BLaER1 (cell line): ENCODE results near the gene KCNN1.

Source experiments
- H3K27ac ChIP-seq: shearing (Covaris generic); formaldehyde crosslinking; 2 replicates; pipeline ENCODE4 v1.8.1; 2022
- H3K27me3 ChIP-seq: shearing (Covaris generic); formaldehyde crosslinking; 2 replicates; pipeline ENCODE4 v1.8.1; 2022
- H3K36me3 ChIP-seq: shearing (Covaris generic); formaldehyde crosslinking; 2 replicates; pipeline ENCODE4 v1.8.1; 2022
- H3K4me1 ChIP-seq: shearing (Covaris generic); formaldehyde crosslinking; 2 replicates; pipeline ENCODE4 v1.8.1; 2022
- H3K4me2 ChIP-seq: shearing (Covaris generic); formaldehyde crosslinking; 2 replicates; pipeline ENCODE4 v1.8.1; 2022
- H3K4me3 ChIP-seq: shearing (Covaris generic); formaldehyde crosslinking; 2 replicates; pipeline ENCODE4 v1.8.1; 2022
- H3K9ac ChIP-seq: shearing (Covaris generic); formaldehyde crosslinking; 2 replicates; pipeline ENCODE4 v1.8.1; 2022
- H3K9me3 ChIP-seq: shearing (Covaris generic); formaldehyde crosslinking; 2 replicates; pipeline ENCODE4 v1.8.1; 2022
- H4K20me1 ChIP-seq: shearing (Covaris generic); formaldehyde crosslinking; 2 replicates; pipeline ENCODE4 v1.8.1; 2022
- Cebpa-rat ChIP-seq: shearing (Covaris generic); IDR thresholded peaks from 2 replicates; pipeline ENCODE4 v1.8.1; 2022

KCNN1 gene

DNA sequence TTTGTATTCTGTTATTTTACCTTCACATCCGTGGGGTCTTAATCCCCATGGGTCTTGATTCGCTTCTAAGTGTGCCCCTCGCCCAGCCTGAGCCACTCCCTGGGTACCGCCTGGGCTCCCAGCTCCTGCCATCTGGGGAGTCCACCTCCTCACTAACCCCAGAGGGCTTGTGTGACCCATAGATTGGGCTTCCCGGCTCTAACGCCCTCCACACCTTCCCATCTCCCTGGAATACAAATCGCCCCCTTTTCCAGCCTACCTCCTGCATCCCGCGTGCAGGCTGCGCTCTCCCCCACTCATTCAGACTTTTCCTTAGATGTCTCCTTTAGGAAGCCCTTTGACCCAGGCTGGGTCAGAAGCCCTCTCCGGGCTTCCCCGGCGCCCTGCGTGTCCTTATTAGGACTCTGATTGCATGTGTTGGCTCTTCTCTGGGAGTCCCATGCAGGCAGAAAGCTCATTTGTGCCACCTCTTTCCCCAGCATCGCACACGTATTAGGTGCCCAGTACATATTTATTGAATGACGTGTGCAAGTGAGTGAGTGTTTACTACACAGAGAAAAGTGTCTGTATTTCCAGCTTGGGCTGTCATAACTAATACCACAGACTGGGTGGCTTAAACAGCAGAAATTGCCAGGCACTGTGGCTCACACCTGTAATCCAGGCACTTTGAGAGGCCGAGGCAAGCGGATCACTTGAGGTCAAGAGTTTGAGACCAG lies 33.3 kb upstream of the KCNN1 start:
- H3K27ac ChIP-seq: peak overlapping the region; percentile 98
- H3K36me3 ChIP-seq: peaks cover 29% of the 10 kb centered on the region
- no peaks in the 10 kb centered on the region for H3K27me3 ChIP-seq
- no peak for TF ChIP-seq Cebpa-rat
- peak overlapping the region; percentile 96 for H3K4me2 ChIP-seq
- H4K20me1 ChIP-seq: peaks cover 6% of the 10 kb centered on the region; the same call in 1 of the 2 replicates
- peak overlapping the region; percentile 85 for H3K4me3 ChIP-seq
- H3K9ac ChIP-seq: peak overlapping the region; percentile 91
- H3K4me1 ChIP-seq: peaks cover 22% of the 10 kb centered on the region
- no peaks in the 10 kb centered on the region for H3K9me3 ChIP-seq

DNA sequence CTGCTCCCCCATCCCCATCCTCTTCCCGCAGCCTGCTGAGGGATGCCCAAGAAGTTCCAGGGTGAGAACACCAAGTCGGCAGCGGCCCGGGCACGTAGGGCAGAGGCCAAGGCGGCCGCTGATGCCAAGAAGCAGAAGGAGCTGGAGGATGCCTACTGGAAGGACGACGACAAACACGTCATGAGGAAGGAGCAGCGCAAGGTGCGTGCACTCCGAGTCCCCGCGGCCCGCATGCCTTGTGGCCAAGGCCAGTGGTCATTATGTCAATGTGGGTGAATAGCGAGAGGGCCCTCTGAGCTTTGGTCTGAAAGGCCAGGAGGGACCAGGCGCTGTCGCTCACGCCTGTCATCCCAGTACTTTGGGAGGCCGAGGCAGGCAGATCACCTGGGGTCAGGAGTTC lies 30.5 kb upstream of the KCNN1 start:
- Histone ChIP-seq H4K20me1 (peaks cover 6% of the 10 kb centered on the region; the same call in 1 of the 2 replicates), H3K36me3 (peaks cover 54% of the 10 kb centered on the region)
- TF ChIP-seq Cebpa-rat: no peak

DNA sequence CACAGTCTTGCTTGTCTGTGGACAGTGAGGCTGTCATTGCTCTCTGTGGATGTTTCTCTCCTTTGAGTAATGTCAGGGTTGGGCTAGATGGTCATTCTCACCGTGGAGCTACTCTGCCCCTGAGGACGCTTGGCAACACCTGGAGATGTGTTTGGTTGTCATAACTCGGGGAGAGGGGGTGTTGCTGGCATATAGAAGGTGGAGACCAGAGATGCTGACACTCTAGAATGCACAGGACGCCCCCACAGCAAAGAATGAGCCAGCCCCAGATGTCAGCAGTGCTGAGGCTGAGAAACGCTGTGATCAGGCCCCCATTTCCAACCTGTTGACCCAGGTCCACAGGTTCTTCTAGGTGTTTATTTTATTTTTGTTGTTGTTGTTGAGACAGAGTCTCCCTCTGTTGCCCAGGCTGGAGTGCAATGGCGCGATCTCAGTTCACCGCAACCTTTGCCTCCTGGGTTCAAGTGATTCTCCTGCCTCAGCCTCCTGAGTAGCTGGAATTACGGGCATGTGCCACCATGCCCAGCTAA lies 29.5 kb upstream of the KCNN1 start:
- H3K9ac ChIP-seq: peak overlapping the region; percentile 19; the same call in 1 of the 2 replicates
- H3K27me3 ChIP-seq: no peaks in the 10 kb centered on the region
- no peak for TF ChIP-seq Cebpa-rat
- peaks cover 65% of the 10 kb centered on the region for H3K36me3 ChIP-seq
- peaks cover 6% of the 10 kb centered on the region; the same call in 1 of the 2 replicates for H4K20me1 ChIP-seq
- H3K27ac ChIP-seq: no peak overlapping the region
- no peak overlapping the region for H3K4me2 ChIP-seq
- H3K9me3 ChIP-seq: no peaks in the 10 kb centered on the region
- peaks cover 14% of the 10 kb centered on the region for H3K4me1 ChIP-seq
- no peak overlapping the region for H3K4me3 ChIP-seq

More for the DNA sequence above, 30.5 kb upstream of the KCNN1 start:
- H3K9me3 ChIP-seq: no peaks in the 10 kb centered on the region
- H3K9ac ChIP-seq: no peak overlapping the region
- peaks cover 22% of the 10 kb centered on the region for H3K4me1 ChIP-seq
- no peak overlapping the region for H3K4me2 ChIP-seq
- H3K27me3 ChIP-seq: no peaks in the 10 kb centered on the region
- no peak overlapping the region for H3K27ac ChIP-seq
- no peak overlapping the region for H3K4me3 ChIP-seq

DNA sequence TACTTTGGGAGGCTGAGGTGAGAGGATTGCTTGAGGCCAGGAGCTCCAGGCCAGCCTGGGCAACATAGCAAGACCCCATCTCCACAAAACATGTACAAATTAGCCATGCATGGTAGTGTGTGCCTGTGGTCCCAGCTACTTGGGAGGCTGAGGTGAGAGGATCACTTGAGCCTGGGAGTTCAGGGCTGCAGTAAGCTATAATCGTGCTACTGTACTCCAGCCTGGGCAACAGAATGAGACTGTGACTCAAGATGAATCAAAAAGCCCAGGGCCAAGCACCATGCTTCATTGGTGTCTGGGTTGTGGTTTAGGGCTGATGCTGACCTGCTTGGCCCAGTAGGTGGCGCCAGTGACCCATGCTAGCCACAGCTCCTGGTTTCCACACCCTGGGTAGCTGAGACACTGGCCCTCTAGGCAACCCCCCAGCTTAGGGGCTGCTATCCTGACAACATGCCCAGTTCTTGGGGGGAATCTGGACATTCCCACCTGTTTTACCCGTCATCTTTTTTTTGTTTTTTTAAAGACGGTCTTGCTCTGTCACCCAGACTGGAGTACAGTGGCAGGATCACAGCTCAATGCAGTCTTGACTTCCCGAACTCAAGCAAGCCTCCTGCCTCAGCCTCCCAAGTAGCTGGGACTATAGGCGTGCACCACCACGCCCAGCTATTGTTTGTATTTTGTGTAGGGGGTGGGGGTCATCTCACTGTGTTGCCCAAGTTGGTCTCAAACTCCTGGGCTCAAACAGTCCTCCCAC lies 28.6 kb upstream of the KCNN1 start:
- Histone ChIP-seq H3K36me3 (peaks cover 69% of the 10 kb centered on the region), H3K27ac (no peak overlapping the region), H3K4me1 (peaks cover 13% of the 10 kb centered on the region), H3K9ac (no peak overlapping the region), H3K4me2 (no peak overlapping the region), H3K27me3 (no peaks in the 10 kb centered on the region), H3K4me3 (no peak overlapping the region), H3K9me3 (no peaks in the 10 kb centered on the region), H4K20me1 (peaks cover 6% of the 10 kb centered on the region; the same call in 1 of the 2 replicates)
- TF ChIP-seq Cebpa-rat: no peak

DNA sequence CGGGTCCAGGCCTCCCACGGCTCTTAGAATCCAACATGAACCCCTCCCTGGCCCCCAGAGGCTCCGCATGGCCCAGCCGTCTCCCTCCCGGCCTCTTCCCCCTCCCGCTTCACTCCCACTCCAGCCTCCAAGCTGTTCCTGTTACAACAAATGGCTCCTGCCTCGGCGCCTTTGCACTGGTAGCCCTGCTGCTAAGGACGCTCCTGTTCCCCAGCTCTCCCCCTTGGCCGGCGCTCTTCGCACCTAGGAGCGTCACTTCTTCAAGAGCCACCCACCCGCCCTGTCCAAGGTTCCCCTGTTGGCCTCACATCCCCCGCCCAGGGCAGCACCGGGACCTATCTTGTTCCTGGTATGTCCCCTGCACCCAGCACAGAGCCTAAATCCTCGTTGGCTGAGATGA lies 24.7 kb upstream of the KCNN1 start:
- Histone ChIP-seq H3K27ac (no peak overlapping the region), H3K4me3 (no peak overlapping the region), H3K9ac (no peak overlapping the region), H3K9me3 (no peaks in the 10 kb centered on the region), H3K27me3 (no peaks in the 10 kb centered on the region), H3K4me1 (peaks cover 21% of the 10 kb centered on the region), H3K4me2 (no peak overlapping the region), H4K20me1 (peaks cover 6% of the 10 kb centered on the region; the same call in 1 of the 2 replicates), H3K36me3 (peaks cover 70% of the 10 kb centered on the region)
- no peak for TF ChIP-seq Cebpa-rat

DNA sequence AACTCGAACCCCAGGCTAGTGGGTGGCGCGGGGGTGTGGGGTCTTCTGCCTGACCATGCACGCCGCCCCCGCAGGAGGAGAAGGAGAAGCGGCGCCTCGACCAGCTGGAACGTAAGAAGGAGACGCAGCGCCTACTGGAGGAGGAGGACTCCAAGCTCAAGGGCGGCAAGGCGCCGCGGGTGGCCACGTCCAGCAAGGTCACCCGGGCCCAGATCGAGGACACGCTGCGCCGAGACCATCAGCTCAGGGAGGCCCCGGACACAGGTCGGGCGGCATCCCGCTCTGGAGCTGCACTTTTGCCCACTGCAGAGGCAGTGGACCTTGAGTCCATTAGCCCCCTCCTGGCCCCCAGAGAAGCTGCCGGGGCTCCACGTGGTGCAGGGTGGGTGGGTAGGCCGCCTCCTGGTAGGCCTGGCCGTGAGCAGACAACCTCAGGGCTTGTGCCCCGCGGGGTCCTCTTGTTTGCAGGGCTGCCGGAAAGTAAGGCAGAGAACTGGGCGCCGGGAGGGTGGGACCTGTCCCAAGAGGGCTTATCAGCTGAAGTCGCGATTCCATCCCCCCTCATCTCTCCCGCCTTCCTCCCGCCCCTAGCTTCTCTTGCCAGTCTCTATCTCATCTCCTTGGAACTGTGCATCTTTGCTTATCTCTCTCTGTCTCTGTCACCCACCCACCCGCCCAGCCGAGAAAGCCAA lies 24.2 kb upstream of the KCNN1 start:
- no peaks in the 10 kb centered on the region for H3K9me3 ChIP-seq
- H3K4me2 ChIP-seq: no peak overlapping the region
- no peak for TF ChIP-seq Cebpa-rat
- no peak overlapping the region for H3K9ac ChIP-seq
- no peaks in the 10 kb centered on the region for H3K27me3 ChIP-seq
- peaks cover 4% of the 10 kb centered on the region; the same call in 1 of the 2 replicates for H4K20me1 ChIP-seq
- H3K36me3 ChIP-seq: peaks cover 64% of the 10 kb centered on the region
- peaks cover 25% of the 10 kb centered on the region for H3K4me1 ChIP-seq
- H3K27ac ChIP-seq: no peak overlapping the region
- no peak overlapping the region for H3K4me3 ChIP-seq

DNA sequence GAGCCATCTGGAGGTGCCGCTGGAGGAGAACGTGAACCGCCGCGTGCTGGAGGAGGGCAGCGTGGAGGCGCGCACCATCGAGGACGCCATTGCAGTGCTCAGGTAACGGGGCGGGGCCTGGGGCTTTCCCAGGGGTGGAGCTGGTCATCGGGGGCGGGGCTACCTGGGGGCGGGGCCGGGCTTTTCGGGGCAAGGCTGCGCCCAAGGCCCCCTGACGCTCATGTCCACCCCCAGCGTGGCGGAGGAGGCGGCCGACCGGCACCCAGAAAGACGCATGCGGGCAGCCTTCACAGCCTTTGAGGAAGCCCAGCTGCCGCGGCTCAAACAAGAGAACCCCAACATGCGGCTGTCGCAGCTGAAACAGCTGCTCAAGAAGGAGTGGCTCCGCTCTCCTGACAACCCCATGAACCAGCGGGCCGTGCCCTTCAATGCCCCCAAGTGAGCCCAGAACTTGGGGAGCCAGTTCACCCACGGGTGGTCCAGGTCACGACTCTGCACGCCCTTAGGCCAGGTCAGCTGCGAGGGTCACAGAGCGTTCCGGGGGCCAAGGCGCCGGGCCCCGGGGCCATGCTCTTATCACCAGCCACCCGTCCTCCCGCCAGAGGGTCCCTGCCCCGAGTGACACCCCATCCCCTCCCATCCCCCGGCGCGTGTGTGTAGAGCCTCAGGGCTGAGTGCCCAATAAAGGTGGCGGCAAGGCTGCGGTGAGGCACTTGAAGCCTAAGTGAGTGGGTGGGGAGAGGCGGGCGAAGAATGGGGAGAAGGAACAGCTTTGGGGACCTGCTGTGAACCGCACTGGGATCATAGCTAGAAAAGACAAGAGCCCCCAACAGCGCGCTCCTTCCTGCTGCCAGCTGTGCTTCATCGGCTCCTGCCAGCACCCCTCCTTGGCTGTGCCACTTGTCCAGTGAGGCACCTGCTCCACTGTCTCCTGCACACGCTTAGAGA lies 23.4 kb upstream of the KCNN1 start:
- H3K9me3 ChIP-seq: no peaks in the 10 kb centered on the region
- H3K4me1 ChIP-seq: peaks cover 25% of the 10 kb centered on the region
- H4K20me1 ChIP-seq: no peaks in the 10 kb centered on the region
- H3K27me3 ChIP-seq: peaks cover under 1% of the 10 kb centered on the region; the same call in 1 of the 2 replicates
- no peak overlapping the region for H3K9ac ChIP-seq
- no peak overlapping the region for H3K27ac ChIP-seq
- no peak overlapping the region for H3K4me3 ChIP-seq
- peaks cover 61% of the 10 kb centered on the region for H3K36me3 ChIP-seq
- no peak overlapping the region for H3K4me2 ChIP-seq
- no peak for TF ChIP-seq Cebpa-rat

DNA sequence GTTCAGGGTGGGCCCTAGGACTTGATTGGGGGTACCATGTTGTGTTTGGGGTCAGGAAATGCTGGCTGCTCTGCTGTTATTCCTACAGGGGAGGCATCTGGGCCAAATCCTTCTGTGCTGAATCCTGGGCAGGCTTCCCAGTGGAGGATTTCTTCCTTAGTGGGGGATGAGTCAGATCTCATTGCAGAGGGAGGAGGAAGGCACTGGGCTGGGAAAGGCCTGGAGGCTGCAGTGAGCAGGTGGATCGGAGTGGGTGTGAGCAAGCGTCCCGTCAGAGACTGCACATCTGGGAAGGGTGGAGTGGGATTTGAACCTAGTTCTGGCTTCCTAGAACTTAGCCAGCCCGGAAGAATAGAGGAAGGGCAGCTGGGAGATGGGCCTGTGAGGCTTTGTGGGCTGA lies 22.6 kb upstream of the KCNN1 start:
- Histone ChIP-seq H3K9me3 (no peaks in the 10 kb centered on the region), H3K27ac (no peak overlapping the region), H3K9ac (peak overlapping the region; percentile 12; the same call in 1 of the 2 replicates), H3K4me3 (no peak overlapping the region), H3K36me3 (peaks cover 56% of the 10 kb centered on the region), H3K4me2 (no peak overlapping the region), H3K4me1 (peaks cover 32% of the 10 kb centered on the region), H3K27me3 (peaks cover 8% of the 10 kb centered on the region), H4K20me1 (peaks cover 3% of the 10 kb centered on the region; the same call in 1 of the 2 replicates)
- no peak for TF ChIP-seq Cebpa-rat
